ENCODE results near the gene MMP24OS.

DNA sequence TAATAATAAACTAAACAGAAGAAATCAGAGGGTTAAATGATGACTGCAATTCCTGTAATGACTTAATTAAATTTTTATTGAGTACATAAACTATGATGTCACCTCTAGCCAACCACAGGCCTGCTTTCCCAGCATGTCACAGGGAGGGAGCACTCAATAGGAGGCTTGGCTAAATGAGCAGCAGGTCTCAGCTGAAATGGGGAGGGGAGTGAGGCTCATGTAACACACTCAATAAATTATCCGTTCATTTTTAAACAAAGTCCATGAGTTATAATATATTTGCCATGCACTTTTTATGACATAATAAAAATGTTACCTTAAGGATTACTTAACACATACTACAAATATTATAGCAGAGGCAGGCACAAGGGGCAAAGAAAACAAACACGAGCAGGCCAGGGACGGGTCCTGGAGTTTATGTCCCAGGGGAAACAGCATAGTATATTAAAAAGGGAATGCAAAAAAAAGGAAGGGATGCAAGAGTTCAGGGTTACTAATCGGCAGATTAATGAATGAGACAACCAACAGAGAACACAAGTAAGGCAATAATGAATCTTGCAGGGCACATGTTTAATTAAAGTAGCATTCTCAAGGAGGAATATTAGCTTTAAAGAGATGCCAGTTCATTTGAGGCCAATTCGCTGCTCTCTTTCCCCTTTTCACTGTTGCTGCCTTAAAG, 41.4 kb upstream of the MMP24OS start:
- TF ChIP-seq TCF12 (IDR thresholded peaks at IDR 0.05; ENCODE audit: low read depth) = no peak
- TF ChIP-seq, protein P1, sequence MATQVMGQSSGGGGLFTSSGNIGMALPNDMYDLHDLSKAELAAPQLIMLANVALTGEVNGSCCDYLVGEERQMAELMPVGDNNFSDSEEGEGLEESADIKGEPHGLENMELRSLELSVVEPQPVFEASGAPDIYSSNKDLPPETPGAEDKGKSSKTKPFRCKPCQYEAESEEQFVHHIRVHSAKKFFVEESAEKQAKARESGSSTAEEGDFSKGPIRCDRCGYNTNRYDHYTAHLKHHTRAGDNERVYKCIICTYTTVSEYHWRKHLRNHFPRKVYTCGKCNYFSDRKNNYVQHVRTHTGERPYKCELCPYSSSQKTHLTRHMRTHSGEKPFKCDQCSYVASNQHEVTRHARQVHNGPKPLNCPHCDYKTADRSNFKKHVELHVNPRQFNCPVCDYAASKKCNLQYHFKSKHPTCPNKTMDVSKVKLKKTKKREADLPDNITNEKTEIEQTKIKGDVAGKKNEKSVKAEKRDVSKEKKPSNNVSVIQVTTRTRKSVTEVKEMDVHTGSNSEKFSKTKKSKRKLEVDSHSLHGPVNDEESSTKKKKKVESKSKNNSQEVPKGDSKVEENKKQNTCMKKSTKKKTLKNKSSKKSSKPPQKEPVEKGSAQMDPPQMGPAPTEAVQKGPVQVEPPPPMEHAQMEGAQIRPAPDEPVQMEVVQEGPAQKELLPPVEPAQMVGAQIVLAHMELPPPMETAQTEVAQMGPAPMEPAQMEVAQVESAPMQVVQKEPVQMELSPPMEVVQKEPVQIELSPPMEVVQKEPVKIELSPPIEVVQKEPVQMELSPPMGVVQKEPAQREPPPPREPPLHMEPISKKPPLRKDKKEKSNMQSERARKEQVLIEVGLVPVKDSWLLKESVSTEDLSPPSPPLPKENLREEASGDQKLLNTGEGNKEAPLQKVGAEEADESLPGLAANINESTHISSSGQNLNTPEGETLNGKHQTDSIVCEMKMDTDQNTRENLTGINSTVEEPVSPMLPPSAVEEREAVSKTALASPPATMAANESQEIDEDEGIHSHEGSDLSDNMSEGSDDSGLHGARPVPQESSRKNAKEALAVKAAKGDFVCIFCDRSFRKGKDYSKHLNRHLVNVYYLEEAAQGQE (IDR thresholded peaks at IDR 0.05; ENCODE audit: low read depth) = no peak
- no peak for TF ChIP-seq RAD21 (IDR thresholded peaks at IDR 0.05; ENCODE audit: low read depth)
- no peak for TF ChIP-seq YY1 (IDR thresholded peaks at IDR 0.05; ENCODE audit: low read depth)
- TF ChIP-seq NFIC (IDR thresholded peaks at IDR 0.05) = no peak
- TF ChIP-seq, protein P2, sequence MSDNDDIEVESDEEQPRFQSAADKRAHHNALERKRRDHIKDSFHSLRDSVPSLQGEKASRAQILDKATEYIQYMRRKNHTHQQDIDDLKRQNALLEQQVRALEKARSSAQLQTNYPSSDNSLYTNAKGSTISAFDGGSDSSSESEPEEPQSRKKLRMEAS (IDR thresholded peaks at IDR 0.05) = no peak

All from Ishikawa (cell line).